Neural cell (in vitro differentiated cells): ENCODE measurements around the gene ZC3H4. TPM values are rescaled to one million over a fixed set of nuclear protein-coding genes. Genes with fewer than 3 reads are reported as not detected.

Source experiments
- H2AFZ ChIP-seq: fragments of 200-600, 300-800 bp; sonication (generic), shearing (Covaris generic); 2 replicates; pipeline ENCODE4 v1.6.0; 2014; ENCODE audit warnings: low read depth, mild to moderate bottlenecking, antibody characterized with exemption, low read length, moderate library complexity
- H3F3A ChIP-seq: fragments of 200-600 bp; shearing (Covaris generic); 2 replicates; pipeline ENCODE4 v1.6.1; 2016; ENCODE audit warnings: mild to moderate bottlenecking, moderate library complexity, mixed read lengths, antibody characterized with exemption, low read length; ENCODE audit not compliant: insufficient read depth, poor library complexity, severe bottlenecking
- H3K27ac ChIP-seq: fragments of 200-600, 300-800 bp; sonication (generic), shearing (Covaris generic); 2 replicates; pipeline ENCODE4 v1.5.1; 2014; ENCODE audit warnings: mild to moderate bottlenecking, low read length, moderate library complexity
- H3K27me3 ChIP-seq: fragments of 300-800, 200-600 bp; sonication (generic), shearing (Covaris generic); 2 replicates; pipeline ENCODE4 v1.6.0; 2014; ENCODE audit warnings: mild to moderate bottlenecking, low read depth, low read length, moderate library complexity; ENCODE audit not compliant: insufficient read depth
- H3K36me3 ChIP-seq: fragments of 300-800, 200-600 bp; sonication (generic), shearing (Covaris generic); 2 replicates; pipeline ENCODE4 v1.5.1; 2014; ENCODE audit warnings: mild to moderate bottlenecking, antibody characterized with exemption, low read length, moderate library complexity; ENCODE audit not compliant: insufficient read depth
- H3K4me2 ChIP-seq: fragments of 300-800, 200-600 bp; sonication (generic), shearing (Covaris generic); 2 replicates; pipeline ENCODE4 v1.6.0; 2014; ENCODE audit warnings: mild to moderate bottlenecking, low read length
- H3K4me3 ChIP-seq: fragments of 300-800, 200-600 bp; sonication (generic), shearing (Covaris generic); 2 replicates; pipeline ENCODE4 v1.5.1; 2014; ENCODE audit warnings: mild to moderate bottlenecking, low read length, moderate library complexity
- H3K79me2 ChIP-seq: fragments of 200-600 bp; shearing (Covaris generic); replicated peaks from 2 replicates; pipeline ENCODE4 v1.6.0; 2014; ENCODE audit warnings: mild to moderate bottlenecking, low read length, moderate library complexity; ENCODE audit not compliant: insufficient read depth
- H3K9ac ChIP-seq: fragments of 300-800, 200-600 bp; sonication (generic), shearing (Covaris generic); 2 replicates; pipeline ENCODE4 v1.6.1; 2016; ENCODE audit warnings: mild to moderate bottlenecking, low read length, mixed read lengths
- H3K9me2 ChIP-seq: fragments of 200-600 bp; shearing (Covaris generic); 2 replicates; pipeline ENCODE4 v1.6.1; 2016; ENCODE audit warnings: mild to moderate bottlenecking, low read length, mixed read lengths; ENCODE audit not compliant: insufficient read depth
- H3K9me3 ChIP-seq: fragments of 200-600, 300-800 bp; sonication (generic), shearing (Covaris generic); 2 replicates; pipeline ENCODE4 v1.6.1; 2016; ENCODE audit warnings: mild to moderate bottlenecking, mixed run types, low read length, moderate library complexity, mixed read lengths
- H4K20me1 ChIP-seq: fragments of 200-600 bp; shearing (Covaris generic); 2 replicates; pipeline ENCODE4 v1.6.1; 2016; ENCODE audit warnings: mild to moderate bottlenecking, mixed run types; ENCODE audit not compliant: insufficient read depth
- EP300 ChIP-seq: fragments of 450-650 bp; conservative IDR thresholded peaks from 2 replicates; pipeline ENCODE4 v1.6.1; 2014; ENCODE audit warnings: antibody characterized with exemption, mild to moderate bottlenecking, moderate library complexity; ENCODE audit not compliant: poor library complexity, severe bottlenecking
- EZH2 ChIP-seq: fragments of 200-600, 300-800 bp; shearing (Covaris generic), sonication (generic); IDR thresholded peaks from 2 replicates; pipeline ENCODE4 v1.6.1; 2014; ENCODE audit warnings: antibody characterized with exemption, low read length, borderline replicate concordance, mild to moderate bottlenecking; ENCODE audit not compliant: insufficient read depth, poor library complexity, severe bottlenecking
- MXI1 ChIP-seq: fragments of 450-650 bp; conservative IDR thresholded peaks from 2 replicates; pipeline ENCODE4 v1.6.1; 2014; ENCODE audit warnings: antibody characterized with exemption, mild to moderate bottlenecking; ENCODE audit not compliant: poor library complexity, severe bottlenecking
- POLR2AphosphoS5 ChIP-seq: IDR thresholded peaks from 2 replicates; pipeline ENCODE4 v1.6.1; 2012
- RAD21 ChIP-seq: fragments of 450-650 bp; conservative IDR thresholded peaks from 2 replicates; pipeline ENCODE4 v1.6.1; 2014; ENCODE audit warnings: antibody characterized with exemption, mild to moderate bottlenecking, moderate library complexity
- REST ChIP-seq: IDR thresholded peaks from 2 replicates; pipeline ENCODE4 v1.6.1; 2012; ENCODE audit warnings: borderline replicate concordance
- SMC3 ChIP-seq: fragments of 450-650 bp; conservative IDR thresholded peaks from 2 replicates; pipeline ENCODE4 v1.6.1; 2014; ENCODE audit warnings: antibody characterized with exemption, mild to moderate bottlenecking, moderate library complexity; ENCODE audit not compliant: poor library complexity
- TAF1 ChIP-seq: IDR thresholded peaks from 2 replicates; pipeline ENCODE4 v1.6.1; 2012; ENCODE audit warnings: low read depth
- polyA plus RNA-seq: library from polyadenylated mRNA; depleted of rRNA; stranded (reverse); fragments of >200 nt; gene quantifications from 2 replicates; pipeline ENCODE4 v1.2.3, GENCODE V29; 2014
- TF ChIP-seq, protein P1 (sequence below): fragments of 450-650 bp; IDR thresholded peaks from 2 replicates; pipeline ENCODE4 v1.5.1; 2014; ENCODE audit warnings: antibody characterized with exemption, mild to moderate bottlenecking, moderate library complexity; ENCODE audit not compliant: poor library complexity, severe bottlenecking

The ZC3H4 gene
- polyA plus RNA-seq, 1 donor from 2014 or later: 5.1 TPM

DNA sequence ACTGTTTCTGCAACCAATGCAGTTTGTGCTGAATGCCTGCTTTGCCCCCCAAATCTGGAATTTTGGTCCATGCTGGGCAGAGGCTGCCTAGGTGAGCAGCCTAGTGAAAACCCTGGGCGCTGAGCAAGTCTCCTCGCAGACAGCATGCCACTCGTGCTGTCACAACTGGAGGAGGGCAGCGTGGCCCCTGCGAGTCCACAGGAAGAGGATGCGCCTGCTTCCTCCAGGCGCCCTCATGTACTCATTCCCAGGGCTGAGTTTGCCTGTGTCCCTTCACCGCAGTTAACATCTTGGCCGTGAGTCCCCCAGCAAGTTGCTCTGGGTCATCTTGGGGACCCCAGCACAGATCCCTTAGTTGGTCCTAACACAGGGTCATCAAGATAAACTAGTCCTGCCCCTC, 39.0 kb downstream of the ZC3H4 start:
- TF ChIP-seq SMC3: no peak
- no peak for TF ChIP-seq POLR2AphosphoS5
- TF ChIP-seq REST: no peak
- Histone ChIP-seq H3K4me2 (no peak overlapping the region), H4K20me1 (no peaks in the 10 kb centered on the region)

DNA sequence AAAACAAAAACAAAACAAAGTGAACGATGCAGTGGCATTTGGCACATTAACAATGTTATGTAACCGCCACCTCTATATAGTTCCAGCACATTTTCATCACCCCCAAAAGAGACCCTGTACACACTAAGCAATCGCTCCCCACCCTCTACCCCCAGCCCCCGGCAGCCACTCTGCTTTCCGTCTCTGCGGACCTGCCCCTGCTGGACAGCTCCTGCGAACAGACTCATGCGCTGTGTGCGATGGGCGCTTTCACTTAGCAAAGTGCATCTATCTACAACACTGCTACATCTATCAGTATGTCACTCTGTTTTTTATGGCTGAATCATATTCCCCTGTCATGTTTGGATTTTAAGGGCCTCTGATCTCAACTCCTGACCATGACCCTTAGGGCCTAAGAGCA, 40.0 kb downstream of the ZC3H4 start:
- Histone ChIP-seq H4K20me1 (no peaks in the 10 kb centered on the region), H3K36me3 (no peaks in the 10 kb centered on the region), H3K79me2 (no peaks in the 10 kb centered on the region), H3K27me3 (no peaks in the 10 kb centered on the region), H3K4me2 (no peak overlapping the region), H3F3A (no peaks in the 10 kb centered on the region), H2AFZ (no peak overlapping the region), H3K27ac (no peak overlapping the region), H3K9ac (no peak overlapping the region), H3K4me3 (no peak overlapping the region), H3K9me3 (no peaks in the 10 kb centered on the region), H3K9me2 (no peaks in the 10 kb centered on the region)
- TF ChIP-seq SMC3: no peak
- TF ChIP-seq, protein P1, sequence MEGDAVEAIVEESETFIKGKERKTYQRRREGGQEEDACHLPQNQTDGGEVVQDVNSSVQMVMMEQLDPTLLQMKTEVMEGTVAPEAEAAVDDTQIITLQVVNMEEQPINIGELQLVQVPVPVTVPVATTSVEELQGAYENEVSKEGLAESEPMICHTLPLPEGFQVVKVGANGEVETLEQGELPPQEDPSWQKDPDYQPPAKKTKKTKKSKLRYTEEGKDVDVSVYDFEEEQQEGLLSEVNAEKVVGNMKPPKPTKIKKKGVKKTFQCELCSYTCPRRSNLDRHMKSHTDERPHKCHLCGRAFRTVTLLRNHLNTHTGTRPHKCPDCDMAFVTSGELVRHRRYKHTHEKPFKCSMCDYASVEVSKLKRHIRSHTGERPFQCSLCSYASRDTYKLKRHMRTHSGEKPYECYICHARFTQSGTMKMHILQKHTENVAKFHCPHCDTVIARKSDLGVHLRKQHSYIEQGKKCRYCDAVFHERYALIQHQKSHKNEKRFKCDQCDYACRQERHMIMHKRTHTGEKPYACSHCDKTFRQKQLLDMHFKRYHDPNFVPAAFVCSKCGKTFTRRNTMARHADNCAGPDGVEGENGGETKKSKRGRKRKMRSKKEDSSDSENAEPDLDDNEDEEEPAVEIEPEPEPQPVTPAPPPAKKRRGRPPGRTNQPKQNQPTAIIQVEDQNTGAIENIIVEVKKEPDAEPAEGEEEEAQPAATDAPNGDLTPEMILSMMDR: no peak
- TF ChIP-seq RAD21: no peak
- no peak for TF ChIP-seq REST
- TF ChIP-seq EZH2: no peak
- TF ChIP-seq TAF1: no peak
- TF ChIP-seq EP300: no peak
- TF ChIP-seq MXI1: no peak

More for the DNA sequence above, 39.0 kb downstream of the ZC3H4 start:
- no peaks in the 10 kb centered on the region for H3K79me2 ChIP-seq
- H3K27me3 ChIP-seq: no peaks in the 10 kb centered on the region
- no peaks in the 10 kb centered on the region for H3K9me3 ChIP-seq
- H3K36me3 ChIP-seq: no peaks in the 10 kb centered on the region
- H3K27ac ChIP-seq: no peak overlapping the region
- H3K9me2 ChIP-seq: no peaks in the 10 kb centered on the region
- no peak overlapping the region for H2AFZ ChIP-seq
- no peak overlapping the region for H3K9ac ChIP-seq
- H3K4me3 ChIP-seq: no peak overlapping the region
- no peaks in the 10 kb centered on the region for H3F3A ChIP-seq
